ENCODE results near the gene WDFY3. TPM values are rescaled to one million over a fixed set of nuclear protein-coding genes. Genes with fewer than 3 reads are reported as not detected.
A peak's percentile ranks its signal among the peaks of the same experiment; 100 is the strongest.
"Not testable (repeated sequence)": the region's sequence is repeated elsewhere in the genome, so short reads cannot be mapped to it uniquely, and the experiment has no call there.

WDFY3 gene
- total and polyA plus RNA-seq, 2 of the 13 experiments (the other 11 are each of a cell fraction or from before 2014, with no cell fraction given): 16.7 to 24.5 TPM

DNA sequence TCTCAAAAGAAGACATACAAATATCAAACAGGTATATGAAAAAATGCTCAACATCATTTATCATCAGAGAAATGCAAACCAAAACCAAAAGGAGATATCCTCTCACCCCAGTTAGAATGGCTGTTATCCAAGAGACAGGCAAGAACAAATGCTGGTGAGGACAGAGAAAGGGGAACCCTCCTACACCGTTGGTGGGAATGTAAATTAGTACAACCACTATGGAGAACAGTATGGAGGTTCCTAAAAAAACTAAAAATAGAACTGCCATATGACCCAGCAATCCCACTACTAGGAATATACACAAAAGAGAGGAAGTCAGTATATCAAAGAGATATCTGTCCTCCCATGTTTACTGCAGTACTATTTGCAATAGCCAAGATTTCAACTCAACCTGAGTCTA is 300.1 kb downstream of the WDFY3 start:
- no TSS peak for BruUV-seq (replicated peaks)
- no peak for DNase-seq (ENCODE audit: low spot score)
- Histone ChIP-seq H3K4me3 (replicated peaks in 1 of 3; ENCODE audit: insufficient read depth in 1 of 3, low read depth in 2 of 3, low read length in 3 of 3) (no peak overlapping the region), H3K4me2 (ENCODE audit: low read depth, low read length) (no peak overlapping the region), H3K9ac (ENCODE audit: insufficient read depth, low read depth, low read length) (no peak overlapping the region), H3K9me3 (ENCODE audit: low read length) (no peaks in the 10 kb centered on the region), H3K36me3 (replicated peaks in 1 of 2; ENCODE audit: control insufficient read depth in 1 of 2, insufficient read depth in 2 of 2, low read length in 2 of 2) (no peaks in the 10 kb centered on the region; a peak in 1 of 5 replicates), H3K4me1 (ENCODE audit: insufficient read depth, low read length) (peaks cover 13% of the 10 kb centered on the region), H3K27ac (ENCODE audit: extremely low read length, insufficient read depth, low read length) (no peak overlapping the region), H3K27me3 (ENCODE audit: control insufficient read depth in 1 of 2, insufficient read depth in 2 of 2, low read length in 2 of 2) (no peaks in the 10 kb centered on the region), H4K20me1 (ENCODE audit: insufficient read depth, low read length) (no peaks in the 10 kb centered on the region), H3K79me2 (ENCODE audit: insufficient read depth, low read length) (no peaks in the 10 kb centered on the region), H2AFZ (ENCODE audit: low read length) (no peak overlapping the region)
- no peak for ATAC-seq
- ChIA-PET CTCF (ENCODE audit: low intra/inter-chr PET ratio, low total read pairs) (no interaction called here), POLR2A (no interaction called here)
- in situ Hi-C loops (cut with HindIII; ENCODE audit: extremely low pct_ligation_motif_present, low pct_unique_long_range_greater_than_20kb) (no loop called here), intact Hi-C loops (cut with micrococcal nuclease; ENCODE audit: unreplicated experiment) (no loop called here)
- WGBS (ENCODE audit: low lambda C conversion rate): 89% methylated on average over 1 of the region's 1 CpG
- TF ChIP-seq, protein P1, sequence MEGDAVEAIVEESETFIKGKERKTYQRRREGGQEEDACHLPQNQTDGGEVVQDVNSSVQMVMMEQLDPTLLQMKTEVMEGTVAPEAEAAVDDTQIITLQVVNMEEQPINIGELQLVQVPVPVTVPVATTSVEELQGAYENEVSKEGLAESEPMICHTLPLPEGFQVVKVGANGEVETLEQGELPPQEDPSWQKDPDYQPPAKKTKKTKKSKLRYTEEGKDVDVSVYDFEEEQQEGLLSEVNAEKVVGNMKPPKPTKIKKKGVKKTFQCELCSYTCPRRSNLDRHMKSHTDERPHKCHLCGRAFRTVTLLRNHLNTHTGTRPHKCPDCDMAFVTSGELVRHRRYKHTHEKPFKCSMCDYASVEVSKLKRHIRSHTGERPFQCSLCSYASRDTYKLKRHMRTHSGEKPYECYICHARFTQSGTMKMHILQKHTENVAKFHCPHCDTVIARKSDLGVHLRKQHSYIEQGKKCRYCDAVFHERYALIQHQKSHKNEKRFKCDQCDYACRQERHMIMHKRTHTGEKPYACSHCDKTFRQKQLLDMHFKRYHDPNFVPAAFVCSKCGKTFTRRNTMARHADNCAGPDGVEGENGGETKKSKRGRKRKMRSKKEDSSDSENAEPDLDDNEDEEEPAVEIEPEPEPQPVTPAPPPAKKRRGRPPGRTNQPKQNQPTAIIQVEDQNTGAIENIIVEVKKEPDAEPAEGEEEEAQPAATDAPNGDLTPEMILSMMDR (CRISPR knock-in tag; IDR thresholded peaks at IDR 0.05): no peak
- TF ChIP-seq DPF2 (CRISPR knock-in tag; IDR thresholded peaks at IDR 0.05; ENCODE audit: borderline replicate concordance, low read depth): no peak
- no peak for FAIRE-seq

DNA sequence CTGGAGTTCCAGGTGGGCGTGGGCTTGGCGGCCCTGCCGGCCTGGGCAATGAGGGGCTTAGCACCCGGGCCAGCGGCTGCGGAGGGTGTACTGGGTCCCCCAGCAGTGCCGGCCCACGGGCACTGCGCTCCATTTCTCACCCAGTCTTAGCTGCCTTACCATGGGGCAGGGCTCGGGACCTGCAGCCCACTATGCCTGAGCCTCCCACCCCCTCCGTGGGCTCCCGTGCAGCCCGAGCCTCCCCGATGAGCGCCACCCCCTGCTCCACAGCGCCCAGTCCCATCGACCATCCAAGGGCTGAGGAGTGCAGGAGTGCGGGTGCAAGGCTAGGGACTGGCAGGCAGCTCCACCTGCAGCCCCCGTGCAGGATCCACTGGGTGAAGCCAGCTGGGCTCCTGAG is 301.7 kb downstream of the WDFY3 start:
- BruUV-seq (replicated peaks); H3K79me2 ChIP-seq (ENCODE audit: insufficient read depth, low read length); intact Hi-C loops (cut with micrococcal nuclease; ENCODE audit: unreplicated experiment); H2AFZ ChIP-seq (ENCODE audit: low read length); H4K20me1 ChIP-seq (ENCODE audit: insufficient read depth, low read length); H3K9me3 ChIP-seq (ENCODE audit: low read length); DNase-seq (ENCODE audit: low spot score); in situ Hi-C loops (cut with HindIII; ENCODE audit: extremely low pct_ligation_motif_present, low pct_unique_long_range_greater_than_20kb); H3K9ac ChIP-seq (ENCODE audit: insufficient read depth, low read depth, low read length); H3K4me3 ChIP-seq (replicated peaks in 1 of 3; ENCODE audit: insufficient read depth in 1 of 3, low read depth in 2 of 3, low read length in 3 of 3); FAIRE-seq; ATAC-seq; H3K27me3 ChIP-seq (ENCODE audit: control insufficient read depth in 1 of 2, insufficient read depth in 2 of 2, low read length in 2 of 2); H3K4me2 ChIP-seq (ENCODE audit: low read depth, low read length); CTCF ChIA-PET (ENCODE audit: low intra/inter-chr PET ratio, low total read pairs); H3K27ac ChIP-seq (ENCODE audit: extremely low read length, insufficient read depth, low read length); POLR2A ChIA-PET; H3K36me3 ChIP-seq (replicated peaks in 1 of 2; ENCODE audit: control insufficient read depth in 1 of 2, insufficient read depth in 2 of 2, low read length in 2 of 2): not testable (repeated sequence)
- WGBS (ENCODE audit: low lambda C conversion rate): 100% methylated on average over 5 of the region's 19 CpGs
- TF ChIP-seq, protein P2, sequence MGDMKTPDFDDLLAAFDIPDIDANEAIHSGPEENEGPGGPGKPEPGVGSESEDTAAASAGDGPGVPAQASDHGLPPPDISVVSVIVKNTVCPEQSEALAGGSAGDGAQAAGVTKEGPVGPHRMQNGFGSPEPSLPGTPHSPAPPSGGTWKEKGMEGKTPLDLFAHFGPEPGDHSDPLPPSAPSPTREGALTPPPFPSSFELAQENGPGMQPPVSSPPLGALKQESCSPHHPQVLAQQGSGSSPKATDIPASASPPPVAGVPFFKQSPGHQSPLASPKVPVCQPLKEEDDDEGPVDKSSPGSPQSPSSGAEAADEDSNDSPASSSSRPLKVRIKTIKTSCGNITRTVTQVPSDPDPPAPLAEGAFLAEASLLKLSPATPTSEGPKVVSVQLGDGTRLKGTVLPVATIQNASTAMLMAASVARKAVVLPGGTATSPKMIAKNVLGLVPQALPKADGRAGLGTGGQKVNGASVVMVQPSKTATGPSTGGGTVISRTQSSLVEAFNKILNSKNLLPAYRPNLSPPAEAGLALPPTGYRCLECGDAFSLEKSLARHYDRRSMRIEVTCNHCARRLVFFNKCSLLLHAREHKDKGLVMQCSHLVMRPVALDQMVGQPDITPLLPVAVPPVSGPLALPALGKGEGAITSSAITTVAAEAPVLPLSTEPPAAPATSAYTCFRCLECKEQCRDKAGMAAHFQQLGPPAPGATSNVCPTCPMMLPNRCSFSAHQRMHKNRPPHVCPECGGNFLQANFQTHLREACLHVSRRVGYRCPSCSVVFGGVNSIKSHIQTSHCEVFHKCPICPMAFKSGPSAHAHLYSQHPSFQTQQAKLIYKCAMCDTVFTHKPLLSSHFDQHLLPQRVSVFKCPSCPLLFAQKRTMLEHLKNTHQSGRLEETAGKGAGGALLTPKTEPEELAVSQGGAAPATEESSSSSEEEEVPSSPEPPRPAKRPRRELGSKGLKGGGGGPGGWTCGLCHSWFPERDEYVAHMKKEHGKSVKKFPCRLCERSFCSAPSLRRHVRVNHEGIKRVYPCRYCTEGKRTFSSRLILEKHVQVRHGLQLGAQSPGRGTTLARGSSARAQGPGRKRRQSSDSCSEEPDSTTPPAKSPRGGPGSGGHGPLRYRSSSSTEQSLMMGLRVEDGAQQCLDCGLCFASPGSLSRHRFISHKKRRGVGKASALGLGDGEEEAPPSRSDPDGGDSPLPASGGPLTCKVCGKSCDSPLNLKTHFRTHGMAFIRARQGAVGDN (CRISPR knock-in tag; IDR thresholded peaks at IDR 0.05): 0 out of 2 replicates have a peak, but pooled peaks have one; percentile 10
- peaks cover 30% of the 10 kb centered on the region for H3K4me1 ChIP-seq (ENCODE audit: insufficient read depth, low read length)
